Measurements from ENCODE around the gene THBS1. TPM values are rescaled to one million over a fixed set of nuclear protein-coding genes. Genes with fewer than 3 reads are reported as not detected.

THBS1 gene
- total and polyA plus RNA-seq, 4 experiments from 2014 or later = 0.77 to 7.6 (median 2.6) TPM

DNA sequence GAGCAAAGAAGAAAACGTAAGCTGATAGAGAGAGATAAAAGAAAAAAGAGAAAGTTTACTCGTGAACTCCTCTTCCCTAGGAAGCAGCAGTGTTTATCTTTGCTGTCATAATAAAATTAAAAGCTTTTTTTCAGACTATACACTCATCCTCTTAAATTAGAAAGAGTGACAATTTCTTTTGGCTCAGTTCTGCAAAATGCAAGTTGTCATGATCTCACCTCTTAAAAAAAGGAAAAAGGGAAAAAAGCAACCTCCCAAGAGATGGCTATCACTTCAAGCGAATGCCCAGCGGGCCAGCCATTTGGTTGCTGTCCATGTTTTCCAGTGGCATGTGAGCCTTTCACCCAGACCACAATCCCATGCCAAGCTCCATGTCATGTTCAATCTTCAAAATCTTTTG is 7.0 kb upstream of the THBS1 start:
- H3K36me3 ChIP-seq (ENCODE audit: insufficient read depth, low read length) = no peaks in the 10 kb centered on the region
- no peaks in the 10 kb centered on the region for H3K9me3 ChIP-seq (ENCODE audit: control insufficient read depth in 1 of 2, low read length in 2 of 2)
- CTCF ChIA-PET (ENCODE audit: partially characterized antibody) = interaction anchor here (1.3 kb wide), 1 partner anchor 8 kb away, joined by 3 read pairs; no protein-coding TSS in a partner anchor
- POLR2A ChIA-PET (ENCODE audit: partially characterized antibody) = no interaction called here
- intact Hi-C loops (cut with micrococcal nuclease) = no loop called here
- H3K27me3 ChIP-seq (ENCODE audit: insufficient read depth, low read length) = peaks cover 8% of the 10 kb centered on the region
- H3K4me3 Mint-ChIP-seq = no peak overlapping the region
- no peaks in the 10 kb centered on the region for H3K4me1 ChIP-seq (ENCODE audit: insufficient read depth, low read length)
- H3K36me3 Mint-ChIP-seq = no peaks in the 10 kb centered on the region
- H3K27me3 Mint-ChIP-seq = peaks cover 33% of the 10 kb centered on the region in 2 donors
- no peaks in the 10 kb centered on the region for H3K9me3 Mint-ChIP-seq
- H3K27ac ChIP-seq (ENCODE audit: low read depth, low read length) = no peak overlapping the region
- H3K4me3 ChIP-seq (ENCODE audit: low read length in 2 of 2) = no peak overlapping the region
- H3K27ac Mint-ChIP-seq = no peak overlapping the region
- DNase-seq = no peak
- H3K4me1 Mint-ChIP-seq = peaks cover 0 to 2% (median under 1%) of the 10 kb centered on the region in 4 donors

- H3K27me3 ChIP-seq (ENCODE audit: insufficient read depth, low read length) = peaks cover 8% of the 10 kb centered on the region
- H3K27ac Mint-ChIP-seq = no peak overlapping the region
- ChIA-PET POLR2A (ENCODE audit: partially characterized antibody) (no interaction called here), CTCF (ENCODE audit: partially characterized antibody) (no interaction called here)
- no peak overlapping the region for H3K4me3 Mint-ChIP-seq
- no peaks in the 10 kb centered on the region for H3K36me3 Mint-ChIP-seq
- no peaks in the 10 kb centered on the region for H3K36me3 ChIP-seq (ENCODE audit: insufficient read depth, low read length)
- intact Hi-C loops (cut with micrococcal nuclease) = no loop called here
- no peak overlapping the region for H3K4me3 ChIP-seq (ENCODE audit: low read length in 2 of 2)
- H3K4me1 ChIP-seq (ENCODE audit: insufficient read depth, low read length) = peaks cover under 1% of the 10 kb centered on the region
- H3K9me3 Mint-ChIP-seq = no peaks in the 10 kb centered on the region
- peaks cover 0 to 8% (median 4%) of the 10 kb centered on the region in 4 donors for H3K4me1 Mint-ChIP-seq
- peaks cover 37 to 39% of the 10 kb centered on the region in 2 donors for H3K27me3 Mint-ChIP-seq
- H3K9me3 ChIP-seq (ENCODE audit: control insufficient read depth in 1 of 2, low read length in 2 of 2) = no peaks in the 10 kb centered on the region
- no peak for DNase-seq
- H3K27ac ChIP-seq (ENCODE audit: low read depth, low read length) = no peak overlapping the region
These were observed 6.5 kb upstream of the THBS1 start for GRCh38 chr15:39574427-39574826.

GRCh38 chr15:39575180-39575579 is 5.7 kb upstream of the THBS1 start:
- H3K4me1 Mint-ChIP-seq = peaks cover 0 to 15% (median 10%) of the 10 kb centered on the region in 4 donors
- intact Hi-C loops (cut with micrococcal nuclease) = no loop called here
- H3K4me3 ChIP-seq (ENCODE audit: low read length in 2 of 2) = no peak overlapping the region

GRCh38 chr15:39578851-39579486 is 1.9 kb upstream of the THBS1 start:
- H3K36me3 Mint-ChIP-seq = no peaks in the 10 kb centered on the region
- POLR2A ChIA-PET (ENCODE audit: partially characterized antibody) = no interaction called here
- peaks cover 9 to 44% (median 19%) of the 10 kb centered on the region in 4 donors for H3K4me1 Mint-ChIP-seq
- peaks cover 14% of the 10 kb centered on the region for H3K4me1 ChIP-seq (ENCODE audit: insufficient read depth, low read length)
- CTCF ChIA-PET (ENCODE audit: partially characterized antibody) = interaction anchor here (0.9 to 2.0 kb wide), 11 partner anchors 8 to 1139 kb away, joined by 3 to 9 read pairs (median 4); no protein-coding TSS in a partner anchor
- DNase-seq = no peak
- peak overlapping the region in 6 of 8 donors; percentile 25 to 71 (median 42) for H3K4me3 Mint-ChIP-seq
- H3K27me3 ChIP-seq (ENCODE audit: insufficient read depth, low read length) = peaks cover 2% of the 10 kb centered on the region
- no peak overlapping the region for H3K4me3 ChIP-seq (ENCODE audit: low read length in 2 of 2)
- H3K27me3 Mint-ChIP-seq = peaks cover 19 to 32% of the 10 kb centered on the region in 2 donors
- no peaks in the 10 kb centered on the region for H3K9me3 ChIP-seq (ENCODE audit: control insufficient read depth in 1 of 2, low read length in 2 of 2)
- no peaks in the 10 kb centered on the region for H3K9me3 Mint-ChIP-seq
- H3K27ac ChIP-seq (ENCODE audit: low read depth, low read length) = no peak overlapping the region
- no peaks in the 10 kb centered on the region for H3K36me3 ChIP-seq (ENCODE audit: insufficient read depth, low read length)
- no peak overlapping the region for H3K27ac Mint-ChIP-seq
- intact Hi-C loops (cut with micrococcal nuclease) = no loop called here

More at GRCh38 chr15:39575180-39575579, 5.7 kb upstream of the THBS1 start:
- H3K36me3 ChIP-seq (ENCODE audit: insufficient read depth, low read length) = no peaks in the 10 kb centered on the region
- H3K27ac ChIP-seq (ENCODE audit: low read depth, low read length) = no peak overlapping the region
- Mint-ChIP-seq H3K27me3 (peaks cover 33 to 40% of the 10 kb centered on the region in 2 donors), H3K4me3 (no peak overlapping the region), H3K36me3 (no peaks in the 10 kb centered on the region), H3K27ac (no peak overlapping the region), H3K9me3 (no peaks in the 10 kb centered on the region)
- ChIA-PET CTCF (ENCODE audit: partially characterized antibody) (no interaction called here), POLR2A (ENCODE audit: partially characterized antibody) (no interaction called here)
- H3K4me1 ChIP-seq (ENCODE audit: insufficient read depth, low read length) = peaks cover 8% of the 10 kb centered on the region
- H3K9me3 ChIP-seq (ENCODE audit: control insufficient read depth in 1 of 2, low read length in 2 of 2) = no peaks in the 10 kb centered on the region
- peaks cover 2% of the 10 kb centered on the region for H3K27me3 ChIP-seq (ENCODE audit: insufficient read depth, low read length)
- no peak for DNase-seq

- H3K27ac Mint-ChIP-seq = peak overlapping the region in 2 of 7 donors; percentile 35 to 69
- CTCF ChIA-PET (ENCODE audit: partially characterized antibody) = interaction anchor here (0.9 to 7.4 kb wide), 26 partner anchors 8 to 1140 kb away, joined by 3 to 83 read pairs (median 4); no protein-coding TSS in a partner anchor
- H3K4me1 Mint-ChIP-seq = peaks cover 9 to 48% (median 19%) of the 10 kb centered on the region in 4 donors
- Histone ChIP-seq H3K4me1 (ENCODE audit: insufficient read depth, low read length) (peaks cover 14% of the 10 kb centered on the region), H3K9me3 (ENCODE audit: control insufficient read depth in 1 of 2, low read length in 2 of 2) (no peaks in the 10 kb centered on the region), H3K27ac (ENCODE audit: low read depth, low read length) (no peak overlapping the region), H3K4me3 (ENCODE audit: low read length in 2 of 2) (no peak overlapping the region), H3K36me3 (ENCODE audit: insufficient read depth, low read length) (no peaks in the 10 kb centered on the region), H3K27me3 (ENCODE audit: insufficient read depth, low read length) (peaks cover 2% of the 10 kb centered on the region)
- POLR2A ChIA-PET (ENCODE audit: partially characterized antibody) = interaction anchor here (1.2 to 4.1 kb wide), 3 partner anchors 10 to 195 kb away, joined by 3 to 28 read pairs (median 4); no protein-coding TSS in a partner anchor
- H3K4me3 Mint-ChIP-seq = peak overlapping the region; percentile 36 to 85 (median 72)
- peaks cover 16 to 32% of the 10 kb centered on the region in 2 donors for H3K27me3 Mint-ChIP-seq
- no peak for DNase-seq
- H3K36me3 Mint-ChIP-seq = no peaks in the 10 kb centered on the region
- H3K9me3 Mint-ChIP-seq = no peaks in the 10 kb centered on the region
- intact Hi-C loops (cut with micrococcal nuclease) = loop anchor here (1.0 to 5.0 kb wide), 4 partner anchors 45 to 1139 kb away; no protein-coding TSS in a partner anchor
These were observed 1.3 kb upstream of the THBS1 start for GRCh38 chr15:39579487-39580116.

DNA sequence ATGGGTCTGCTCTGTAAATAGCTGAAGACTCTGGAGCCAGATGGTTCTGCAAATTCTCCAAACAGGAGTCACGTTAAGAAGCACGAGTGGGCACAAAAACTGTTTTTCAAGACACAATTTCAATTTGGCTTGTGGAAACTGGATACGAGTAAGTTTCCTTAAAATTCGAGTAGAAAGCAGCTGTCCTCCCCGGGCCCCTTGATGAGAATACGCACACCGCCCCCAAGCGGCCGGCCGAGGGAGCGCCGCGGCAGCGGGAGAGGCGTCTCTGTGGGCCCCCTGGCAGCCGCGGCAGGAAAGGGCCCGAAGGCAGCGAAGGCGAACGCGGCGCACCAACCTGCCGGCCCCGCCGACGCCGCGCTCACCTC is 778 bp upstream of the THBS1 start:
- H3K27me3 Mint-ChIP-seq = peaks cover 15 to 32% of the 10 kb centered on the region in 2 donors
- peak; percentile 76 to 84 (median 84) for DNase-seq
- peaks cover 9 to 53% (median 19%) of the 10 kb centered on the region in 4 donors for H3K4me1 Mint-ChIP-seq
- Histone ChIP-seq H3K4me1 (ENCODE audit: insufficient read depth, low read length) (peaks cover 14% of the 10 kb centered on the region), H3K36me3 (ENCODE audit: insufficient read depth, low read length) (no peaks in the 10 kb centered on the region), H3K27ac (ENCODE audit: low read depth, low read length) (no peak overlapping the region), H3K9me3 (ENCODE audit: control insufficient read depth in 1 of 2, low read length in 2 of 2) (no peaks in the 10 kb centered on the region), H3K27me3 (ENCODE audit: insufficient read depth, low read length) (peaks cover 2% of the 10 kb centered on the region), H3K4me3 (ENCODE audit: low read length in 2 of 2) (peak overlapping the region in 1 of 2 donors; percentile 56)
- H3K36me3 Mint-ChIP-seq = no peaks in the 10 kb centered on the region
- peak overlapping the region in 2 of 7 donors; percentile 35 to 69 for H3K27ac Mint-ChIP-seq
- no peaks in the 10 kb centered on the region for H3K9me3 Mint-ChIP-seq
- ChIA-PET POLR2A (ENCODE audit: partially characterized antibody) (interaction anchor here (1.0 to 4.1 kb wide), 4 partner anchors 10 to 195 kb away, joined by 3 to 28 read pairs (median 4); no protein-coding TSS in a partner anchor), CTCF (ENCODE audit: partially characterized antibody) (interaction anchor here (0.8 to 7.4 kb wide), 28 partner anchors 9 to 1140 kb away, joined by 3 to 83 read pairs (median 4); no protein-coding TSS in a partner anchor)
- intact Hi-C loops (cut with micrococcal nuclease) = loop anchor here (1.0 to 5.0 kb wide), 4 partner anchors 45 to 1140 kb away; no protein-coding TSS in a partner anchor
- H3K4me3 Mint-ChIP-seq = peak overlapping the region; percentile 63 to 90 (median 75)

Measured in CD4-positive, alpha-beta memory T cell (primary cell).